ENCODE data around the gene NCL. TPM values are rescaled to one million over a fixed set of nuclear protein-coding genes. Genes with fewer than 3 reads are reported as not detected.
"Not testable (repeated sequence)": the region's sequence is repeated elsewhere in the genome, so short reads cannot be mapped to it uniquely, and the experiment has no call there.

The NCL gene
- polyA plus RNA-seq, 4 donors: 89.2 to 493 (median 192) TPM

GRCh38 chr2:231464576-231465540 lies 574 bp upstream of the NCL start:
- FAIRE-seq (no peak), DNase-seq (no peak)
- peak overlapping the region; percentile 97 to 99 (median 99) for H3K27ac ChIP-seq (ENCODE audit: low read depth in 1 of 3, low read length in 2 of 3)
- no peaks in the 10 kb centered on the region for H3K9me3 ChIP-seq (ENCODE audit: control insufficient read depth in 2 of 2, insufficient read depth in 1 of 2, low read depth in 1 of 2, low read length in 1 of 2)
- WGBS, 3 donors: 0 to 1% (median 0%) methylated on average over 61 to 81 of the region's 81 CpGs
- H3K4me1 ChIP-seq (ENCODE audit: control insufficient read depth in 3 of 3, insufficient read depth in 2 of 3, low read depth in 1 of 3, low read length in 2 of 3): peaks cover 2 to 8% (median 7%) of the 10 kb centered on the region in 3 donors
- peak overlapping the region; percentile 62 to 98 (median 77) for H3K4me3 ChIP-seq (ENCODE audit: low read depth in 1 of 3, low read length in 3 of 3)
- H3K27me3 ChIP-seq (ENCODE audit: control insufficient read depth in 3 of 3, insufficient read depth in 3 of 3, low read length in 3 of 3): no peaks in the 10 kb centered on the region
- peaks cover 12 to 20% (median 16%) of the 10 kb centered on the region in 3 donors for H3K36me3 ChIP-seq (ENCODE audit: control insufficient read depth in 3 of 3, insufficient read depth in 2 of 3, low read depth in 1 of 3, low read length in 3 of 3)

GRCh38 chr2:231462729-231463465 lies 1.4 kb downstream of the NCL start:
- Histone ChIP-seq H3K36me3 (ENCODE audit: control insufficient read depth in 3 of 3, insufficient read depth in 2 of 3, low read depth in 1 of 3, low read length in 3 of 3) (peaks cover 26 to 32% (median 28%) of the 10 kb centered on the region in 3 donors), H3K4me1 (ENCODE audit: control insufficient read depth in 3 of 3, insufficient read depth in 2 of 3, low read depth in 1 of 3, low read length in 2 of 3) (peaks cover 2 to 8% (median 7%) of the 10 kb centered on the region in 3 donors)

DNA sequence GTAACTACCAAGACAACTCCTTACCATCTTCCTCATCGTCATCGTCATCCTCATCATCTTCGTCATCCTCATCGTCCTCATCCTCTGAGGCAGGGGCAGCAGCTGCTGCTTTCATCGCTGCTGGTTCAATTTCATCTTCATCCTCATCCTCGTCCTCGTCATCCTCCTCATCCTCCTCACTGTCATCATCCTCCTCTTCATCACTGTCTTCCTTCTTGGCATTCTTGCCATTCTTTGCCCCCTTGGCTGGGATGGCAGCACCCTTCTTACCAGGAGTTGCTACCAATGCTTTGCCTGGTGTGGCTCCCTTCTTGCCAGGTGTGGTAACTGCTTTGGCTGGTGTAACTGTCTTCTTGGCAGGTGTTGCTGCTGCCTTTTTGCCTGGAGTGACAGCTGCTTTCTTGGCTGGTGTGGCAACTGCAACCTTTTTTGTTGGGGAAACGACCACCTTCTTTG lies 2.7 kb downstream of the NCL start:
- WGBS, 3 donors: 67 to 75% (median 73%) methylated on average over 8 of the region's 8 CpGs
- peaks cover 2 to 8% (median 7%) of the 10 kb centered on the region in 3 donors for H3K4me1 ChIP-seq (ENCODE audit: control insufficient read depth in 3 of 3, insufficient read depth in 2 of 3, low read depth in 1 of 3, low read length in 2 of 3)
- H3K4me3 ChIP-seq (ENCODE audit: low read depth in 1 of 3, low read length in 3 of 3): no peak overlapping the region
- no peak overlapping the region for H3K27ac ChIP-seq (ENCODE audit: low read depth in 1 of 3, low read length in 2 of 3)
- DNase-seq (no peak), FAIRE-seq (no peak)
- peaks cover 27 to 38% (median 37%) of the 10 kb centered on the region in 3 donors for H3K36me3 ChIP-seq (ENCODE audit: control insufficient read depth in 3 of 3, insufficient read depth in 2 of 3, low read depth in 1 of 3, low read length in 3 of 3)
- no peaks in the 10 kb centered on the region for H3K27me3 ChIP-seq (ENCODE audit: control insufficient read depth in 3 of 3, insufficient read depth in 3 of 3, low read length in 3 of 3)
- H3K9me3 ChIP-seq (ENCODE audit: control insufficient read depth in 2 of 2, insufficient read depth in 1 of 2, low read depth in 1 of 2, low read length in 1 of 2): no peaks in the 10 kb centered on the region

More at GRCh38 chr2:231462729-231463465, 1.4 kb downstream of the NCL start:
- Histone ChIP-seq H3K4me3 (ENCODE audit: low read depth in 1 of 3, low read length in 3 of 3) (peak overlapping the region in 2 of 3 donors; percentile 96 to 98), H3K27me3 (ENCODE audit: control insufficient read depth in 3 of 3, insufficient read depth in 3 of 3, low read length in 3 of 3) (no peaks in the 10 kb centered on the region), H3K27ac (ENCODE audit: low read depth in 1 of 3, low read length in 2 of 3) (peak overlapping the region in 2 of 3 donors; percentile 99), H3K9me3 (ENCODE audit: control insufficient read depth in 2 of 2, insufficient read depth in 1 of 2, low read depth in 1 of 2, low read length in 1 of 2) (no peaks in the 10 kb centered on the region)
- WGBS, 3 donors: 4 to 9% (median 5%) methylated on average over 4 of the region's 4 CpGs
- FAIRE-seq (no peak), DNase-seq (no peak)

DNA sequence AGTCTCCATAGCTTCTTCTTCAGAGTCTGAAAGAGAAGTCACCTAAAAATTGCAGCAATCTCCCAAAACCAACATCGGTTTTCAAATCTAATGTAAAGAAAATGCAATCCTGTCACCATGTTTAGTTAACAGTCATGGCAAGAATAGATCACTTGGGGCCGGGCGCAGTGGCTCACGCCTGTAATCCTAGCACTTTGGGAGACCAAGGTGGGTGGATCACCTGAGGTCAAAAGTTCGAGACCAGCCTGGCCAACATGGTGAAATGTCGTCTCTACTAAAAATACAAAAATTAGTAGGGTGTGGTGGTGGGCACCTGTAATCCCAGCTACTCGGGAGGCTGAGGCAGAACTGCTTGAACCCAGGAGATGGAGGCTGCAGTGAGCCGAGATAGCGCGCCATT lies 3.4 kb downstream of the NCL start:
- not testable (repeated sequence) for H3K9me3 ChIP-seq (ENCODE audit: control insufficient read depth in 2 of 2, insufficient read depth in 1 of 2, low read depth in 1 of 2, low read length in 1 of 2); H3K4me3 ChIP-seq (ENCODE audit: low read depth in 1 of 3, low read length in 3 of 3); H3K4me1 ChIP-seq (ENCODE audit: control insufficient read depth in 3 of 3, insufficient read depth in 2 of 3, low read depth in 1 of 3, low read length in 2 of 3); H3K27ac ChIP-seq (ENCODE audit: low read depth in 1 of 3, low read length in 2 of 3); H3K27me3 ChIP-seq (ENCODE audit: control insufficient read depth in 3 of 3, insufficient read depth in 3 of 3, low read length in 3 of 3); DNase-seq; FAIRE-seq
- WGBS, 3 donors: 79 to 86% (median 86%) methylated on average over 10 of the region's 10 CpGs
- peaks cover 33 to 44% (median 43%) of the 10 kb centered on the region in 3 donors for H3K36me3 ChIP-seq (ENCODE audit: control insufficient read depth in 3 of 3, insufficient read depth in 2 of 3, low read depth in 1 of 3, low read length in 3 of 3)

GRCh38 chr2:231460073-231460835 lies 4.0 kb downstream of the NCL start:
- peak in 1 of 2 donors; percentile 29 for DNase-seq
- H3K4me3 ChIP-seq (ENCODE audit: low read depth in 1 of 3, low read length in 3 of 3): no peak overlapping the region
- H3K4me1 ChIP-seq (ENCODE audit: control insufficient read depth in 3 of 3, insufficient read depth in 2 of 3, low read depth in 1 of 3, low read length in 2 of 3): peaks cover 2 to 7% (median 3%) of the 10 kb centered on the region in 3 donors
- H3K36me3 ChIP-seq (ENCODE audit: control insufficient read depth in 3 of 3, insufficient read depth in 2 of 3, low read depth in 1 of 3, low read length in 3 of 3): peaks cover 37 to 50% (median 49%) of the 10 kb centered on the region in 3 donors
- no peak overlapping the region for H3K27ac ChIP-seq (ENCODE audit: low read depth in 1 of 3, low read length in 2 of 3)
- H3K9me3 ChIP-seq (ENCODE audit: control insufficient read depth in 2 of 2, insufficient read depth in 1 of 2, low read depth in 1 of 2, low read length in 1 of 2): no peaks in the 10 kb centered on the region
- 62 to 70% (median 67%) methylated on average over 13 of the region's 13 CpGs for WGBS, 3 donors
- FAIRE-seq: no peak
- no peaks in the 10 kb centered on the region for H3K27me3 ChIP-seq (ENCODE audit: control insufficient read depth in 3 of 3, insufficient read depth in 3 of 3, low read length in 3 of 3)

GRCh38 chr2:231458368-231458767 lies 5.9 kb downstream of the NCL start:
- no peak for FAIRE-seq
- H3K27ac ChIP-seq (ENCODE audit: low read depth in 1 of 3, low read length in 2 of 3): no peak overlapping the region
- WGBS, 3 donors: 93 to 96% (median 94%) methylated on average over 6 of the region's 6 CpGs
- H3K9me3 ChIP-seq (ENCODE audit: control insufficient read depth in 2 of 2, insufficient read depth in 1 of 2, low read depth in 1 of 2, low read length in 1 of 2): no peaks in the 10 kb centered on the region
- H3K27me3 ChIP-seq (ENCODE audit: control insufficient read depth in 3 of 3, insufficient read depth in 3 of 3, low read length in 3 of 3): no peaks in the 10 kb centered on the region
- peaks cover 49 to 61% (median 55%) of the 10 kb centered on the region in 3 donors for H3K36me3 ChIP-seq (ENCODE audit: control insufficient read depth in 3 of 3, insufficient read depth in 2 of 3, low read depth in 1 of 3, low read length in 3 of 3)
- no peak overlapping the region for H3K4me3 ChIP-seq (ENCODE audit: low read depth in 1 of 3, low read length in 3 of 3)
- no peak for DNase-seq
- peaks cover 0 to 7% (median 2%) of the 10 kb centered on the region in 3 donors for H3K4me1 ChIP-seq (ENCODE audit: control insufficient read depth in 3 of 3, insufficient read depth in 2 of 3, low read depth in 1 of 3, low read length in 2 of 3)

DNA sequence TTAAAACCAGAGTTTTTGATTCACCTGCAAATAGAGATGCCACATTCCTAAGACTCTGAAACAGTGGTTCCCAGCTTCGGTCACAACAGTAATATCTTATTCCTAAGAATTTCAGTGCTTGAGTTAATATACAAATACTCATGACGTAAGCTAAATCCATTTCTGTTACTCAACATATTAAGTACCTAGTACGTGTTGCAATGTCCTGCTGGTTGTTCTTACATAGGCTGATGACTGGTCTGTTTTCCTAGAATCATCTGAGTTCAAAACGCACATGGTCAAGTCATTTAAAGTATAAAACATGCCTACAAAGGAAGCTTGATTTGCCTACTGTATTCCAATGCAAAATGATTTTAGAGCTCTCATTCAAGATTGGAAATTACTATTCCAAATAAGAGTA lies 7.2 kb downstream of the NCL start:
- FAIRE-seq (no peak), DNase-seq (no peak)

More for the DNA sequence above, 7.2 kb downstream of the NCL start:
- H3K4me3 ChIP-seq (ENCODE audit: low read depth in 1 of 3, low read length in 3 of 3): no peak overlapping the region
- no peak overlapping the region for H3K27ac ChIP-seq (ENCODE audit: low read depth in 1 of 3, low read length in 2 of 3)
- H3K27me3 ChIP-seq (ENCODE audit: control insufficient read depth in 3 of 3, insufficient read depth in 3 of 3, low read length in 3 of 3): no peaks in the 10 kb centered on the region
- 71 to 76% (median 75%) methylated on average over 4 of the region's 4 CpGs for WGBS, 3 donors
- peaks cover 55 to 58% (median 57%) of the 10 kb centered on the region in 3 donors for H3K36me3 ChIP-seq (ENCODE audit: control insufficient read depth in 3 of 3, insufficient read depth in 2 of 3, low read depth in 1 of 3, low read length in 3 of 3)
- no peaks in the 10 kb centered on the region for H3K9me3 ChIP-seq (ENCODE audit: control insufficient read depth in 2 of 2, insufficient read depth in 1 of 2, low read depth in 1 of 2, low read length in 1 of 2)
- H3K4me1 ChIP-seq (ENCODE audit: control insufficient read depth in 3 of 3, insufficient read depth in 2 of 3, low read depth in 1 of 3, low read length in 2 of 3): peaks cover 0 to 1% (median 0%) of the 10 kb centered on the region in 3 donors
